ENCODE measurements around the gene UBE2D2. TPM values are rescaled to one million over a fixed set of nuclear protein-coding genes. Genes with fewer than 3 reads are reported as not detected.
A peak's percentile ranks its signal among the peaks of the same experiment; 100 is the strongest.

The UBE2D2 gene
- total and polyA plus RNA-seq, 2 of the 4 experiments (the other 2 are of a cell fraction): 26.9 to 35.7 TPM

DNA sequence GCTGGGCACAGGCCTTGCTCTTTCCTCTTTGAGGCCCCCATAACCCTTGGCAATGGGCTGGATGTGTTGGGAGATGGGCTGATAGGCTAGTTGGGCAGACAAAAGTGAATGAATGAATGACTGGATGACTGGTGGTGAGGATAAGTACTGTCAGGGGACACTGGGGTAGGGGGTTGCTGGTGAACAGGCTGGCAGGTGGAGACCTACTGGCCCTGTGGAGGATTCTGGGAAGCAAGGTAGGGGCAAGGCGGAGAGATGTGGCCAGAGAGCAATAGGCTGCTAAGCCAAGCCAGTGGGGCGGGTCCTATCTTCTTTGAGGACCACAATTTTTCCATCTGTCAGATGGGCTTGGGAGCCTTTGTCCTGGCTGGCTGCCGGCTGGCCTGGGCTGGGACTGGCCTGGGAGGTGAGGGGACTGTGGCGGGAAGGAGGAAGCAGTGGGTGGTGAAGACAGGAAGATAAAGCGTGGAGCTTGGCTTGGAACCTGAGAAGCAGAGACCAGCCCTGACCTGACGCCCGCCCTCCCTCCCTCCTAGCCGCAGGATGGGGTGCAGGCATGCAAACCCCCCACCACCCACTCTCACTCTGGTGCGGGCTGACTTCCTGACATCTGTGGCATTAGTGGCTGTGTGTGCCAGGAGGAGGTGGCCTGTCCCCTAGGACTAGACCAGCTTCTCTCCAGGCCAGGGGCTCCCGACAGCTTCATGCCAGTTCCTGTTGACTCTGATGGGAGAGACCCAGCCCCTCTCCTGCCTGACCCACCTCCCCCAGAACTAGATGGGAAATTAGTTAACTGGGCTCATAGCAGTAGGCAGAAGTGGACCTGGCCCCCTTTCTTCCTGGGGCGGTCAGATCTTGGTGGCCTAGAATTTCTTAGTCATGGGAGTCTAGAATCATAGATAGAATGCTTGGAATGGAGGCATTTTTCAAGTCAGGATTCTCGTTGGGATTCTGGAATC is 96.5 kb downstream of the UBE2D2 start:
- peak overlapping the region; percentile 33; the same call in 1 of the 2 replicates for H3K4me2 ChIP-seq (ENCODE audit: low read depth, low read length)
- peaks cover 51% of the 10 kb centered on the region for H3K9me1 ChIP-seq (ENCODE audit: insufficient read depth, low read length)
- H3K14ac ChIP-seq (replicated peaks; ENCODE audit: low read depth, low read length): peak overlapping the region; percentile 87
- ATAC-seq (ENCODE audit: low read depth): no peak
- H2BK20ac ChIP-seq (ENCODE audit: low read depth, low read length): peak overlapping the region; percentile 93
- H3K36me3 ChIP-seq (ENCODE audit: control insufficient read depth, insufficient read depth, low read length): no peaks in the 10 kb centered on the region
- in situ Hi-C loops (cut with MboI; ENCODE audit: low sequenced_read_pairs) (no loop called here), dilution Hi-C loops (cut with HindIII; ENCODE audit: low sequenced_read_pairs, unreplicated experiment) (no loop called here), intact Hi-C loops (cut with micrococcal nuclease) (loop anchor here (2.0 kb wide), 1 partner anchor 39 kb away; no protein-coding TSS in a partner anchor)
- H3K27ac ChIP-seq (ENCODE audit: insufficient read depth, low read length): peak overlapping the region; percentile 95
- peak overlapping the region; percentile 68 for H2AFZ ChIP-seq (replicated peaks; ENCODE audit: low read length, poor library complexity)
- H3K4me3 ChIP-seq (ENCODE audit: insufficient read depth, low read depth, low read length): no peak overlapping the region
- peak overlapping the region; percentile 92; the same call in 2 of the 3 replicates for H2BK15ac ChIP-seq (ENCODE audit: low read depth, low read length)
- H3K27me3 ChIP-seq (ENCODE audit: control insufficient read depth, insufficient read depth, low read length): no peaks in the 10 kb centered on the region
- peaks cover 76% of the 10 kb centered on the region for H3K4me1 ChIP-seq (ENCODE audit: control insufficient read depth, insufficient read depth, low read length)
- ChIA-PET POLR2A (ENCODE audit: unreplicated experiment) (no interaction called here), CTCF (no interaction called here)
- H3K23ac ChIP-seq (ENCODE audit: low read depth, low read length): peak overlapping the region; percentile 86
- H4K8ac ChIP-seq (ENCODE audit: low read depth in 2 of 2, low read length in 2 of 2): peak overlapping the region; percentile 15 to 91; a peak in 3 of 4 replicates
- H3K9ac ChIP-seq (ENCODE audit: low read depth, low read length): no peak overlapping the region
- H4K91ac ChIP-seq (ENCODE audit: insufficient read depth, low read depth, low read length): peak overlapping the region; percentile 95
- peak overlapping the region; percentile 93 for H2AK9ac ChIP-seq (replicated peaks; ENCODE audit: low read depth, low read length, poor library complexity)
- WGBS, 2 experiments (ENCODE audit: extremely low coverage in 2 of 2, insufficient read length in 1 of 2): 100% methylated on average over 1 of the region's 12 CpGs; no CpG with 5 or more reads in 1 of the 2 experiments
- H4K20me1 ChIP-seq (ENCODE audit: insufficient read depth, low read length): peaks cover 8% of the 10 kb centered on the region; the same call in 1 of the 2 replicates
- BruUV-seq (replicated peaks): no TSS peak
- peak overlapping the region; percentile 58 for H3K18ac ChIP-seq (ENCODE audit: low read depth, low read length)
- H2BK5ac ChIP-seq (ENCODE audit: low read depth, low read length, poor library complexity, severe bottlenecking): peak overlapping the region; percentile 99
- peak overlapping the region; percentile 38; the same call in 1 of the 2 replicates for H3K56ac ChIP-seq (ENCODE audit: extremely low read depth, insufficient read depth, low read length)
- H3K79me1 ChIP-seq (ENCODE audit: low read depth in 1 of 2, low read length in 2 of 2): peaks cover 39 to 90% of the 10 kb centered on the region in 2 experiments
- peak overlapping the region; percentile 78 for H2BK120ac ChIP-seq (ENCODE audit: low read depth, low read length)
- no peak for DNase-seq
- no peaks in the 10 kb centered on the region for H3K9me3 ChIP-seq (ENCODE audit: control insufficient read depth, insufficient read depth, low read length)
- H3K4ac ChIP-seq (ENCODE audit: low read depth, low read length): peak overlapping the region; percentile 90
- H2AK5ac ChIP-seq (ENCODE audit: low read depth, low read length): peak overlapping the region; percentile 96
- peak overlapping the region; percentile 76 for H4K5ac ChIP-seq (ENCODE audit: low read depth, low read length)
- no peak for TF ChIP-seq FOS (IDR thresholded peaks at IDR 0.05; ENCODE audit: low read depth, low read length)
- no peak for TF ChIP-seq RFX5 (IDR thresholded peaks at IDR 0.05; ENCODE audit: low read depth, low read length)
- no peak for TF ChIP-seq CEBPB (IDR thresholded peaks at IDR 0.05; ENCODE audit: low read depth, low read length)
- TF ChIP-seq, protein P1, sequence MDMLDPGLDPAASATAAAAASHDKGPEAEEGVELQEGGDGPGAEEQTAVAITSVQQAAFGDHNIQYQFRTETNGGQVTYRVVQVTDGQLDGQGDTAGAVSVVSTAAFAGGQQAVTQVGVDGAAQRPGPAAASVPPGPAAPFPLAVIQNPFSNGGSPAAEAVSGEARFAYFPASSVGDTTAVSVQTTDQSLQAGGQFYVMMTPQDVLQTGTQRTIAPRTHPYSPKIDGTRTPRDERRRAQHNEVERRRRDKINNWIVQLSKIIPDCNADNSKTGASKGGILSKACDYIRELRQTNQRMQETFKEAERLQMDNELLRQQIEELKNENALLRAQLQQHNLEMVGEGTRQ (IDR thresholded peaks at IDR 0.05; ENCODE audit: low read depth, low read length): no peak
- TF ChIP-seq MAFK (IDR thresholded peaks at IDR 0.05; ENCODE audit: low read depth, low read length): no peak
- TF ChIP-seq BHLHE40 (IDR thresholded peaks at IDR 0.05; ENCODE audit: low read depth, low read length): no peak
- no peak for TF ChIP-seq MXI1 (IDR thresholded peaks at IDR 0.05; ENCODE audit: borderline replicate concordance, low read depth, low read length)
- TF ChIP-seq, protein P2, sequence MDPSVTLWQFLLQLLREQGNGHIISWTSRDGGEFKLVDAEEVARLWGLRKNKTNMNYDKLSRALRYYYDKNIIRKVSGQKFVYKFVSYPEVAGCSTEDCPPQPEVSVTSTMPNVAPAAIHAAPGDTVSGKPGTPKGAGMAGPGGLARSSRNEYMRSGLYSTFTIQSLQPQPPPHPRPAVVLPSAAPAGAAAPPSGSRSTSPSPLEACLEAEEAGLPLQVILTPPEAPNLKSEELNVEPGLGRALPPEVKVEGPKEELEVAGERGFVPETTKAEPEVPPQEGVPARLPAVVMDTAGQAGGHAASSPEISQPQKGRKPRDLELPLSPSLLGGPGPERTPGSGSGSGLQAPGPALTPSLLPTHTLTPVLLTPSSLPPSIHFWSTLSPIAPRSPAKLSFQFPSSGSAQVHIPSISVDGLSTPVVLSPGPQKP (IDR thresholded peaks at IDR 0.05; ENCODE audit: borderline replicate concordance, low read depth, low read length): no peak
- TF ChIP-seq NFE2L2 (IDR thresholded peaks at IDR 0.05; ENCODE audit: low read depth, low read length): no peak
- TF ChIP-seq RCOR1 (IDR thresholded peaks at IDR 0.05; ENCODE audit: insufficient replicate concordance, low read length): no peak
- no peak for TF ChIP-seq POLR2A (IDR thresholded peaks at IDR 0.05; ENCODE audit: low read depth, low read length)
- no peak for TF ChIP-seq SMC3 (IDR thresholded peaks at IDR 0.05; ENCODE audit: low read depth, low read length)
- TF ChIP-seq CHD1 (IDR thresholded peaks at IDR 0.05; ENCODE audit: low read depth, low read length): no peak
- no peak for TF ChIP-seq MAZ (IDR thresholded peaks at IDR 0.05; ENCODE audit: borderline replicate concordance, low read depth, low read length)
- TF ChIP-seq RAD21 (IDR thresholded peaks at IDR 0.05; ENCODE audit: low read length): no peak
